ENCODE results near the gene PRPF40A. TPM values are rescaled to one million over a fixed set of nuclear protein-coding genes. Genes with fewer than 3 reads are reported as not detected.

PRPF40A gene
- total and polyA plus RNA-seq, 2 of the 13 experiments (the other 11 are each of a cell fraction or from before 2014, with no cell fraction given) = 146 to 207 TPM

GRCh38 chr2:152635635-152636298 lies 81.5 kb downstream of the PRPF40A start (continued):
- TF ChIP-seq HNRNPK (IDR thresholded peaks at IDR 0.05; ENCODE audit: low read depth, low read length, poor library complexity, severe bottlenecking) (no peak), HNRNPL (IDR thresholded peaks at IDR 0.05; ENCODE audit: low read depth, low read length) (no peak), KLF11 (CRISPR knock-in tag; IDR thresholded peaks at IDR 0.05) (no peak), ZMYM3 (CRISPR knock-in tag; IDR thresholded peaks at IDR 0.05) (no peak), RCOR2 (CRISPR knock-in tag; IDR thresholded peaks at IDR 0.05) (0 out of 2 replicates have a peak, but pooled peaks have one; percentile 26), ZNF274 (CRISPR knock-in tag; IDR thresholded peaks at IDR 0.05) (no peak), ZNF17 (CRISPR knock-in tag; IDR thresholded peaks at IDR 0.05) (no peak), PAF1 (CRISPR knock-in tag; IDR thresholded peaks at IDR 0.05) (no peak), MAFK (conservative IDR thresholded peaks at IDR 0.05 in 1 of 2, IDR thresholded peaks at IDR 0.05 in 1 of 2; ENCODE audit: low read length in 2 of 2) (no peak), ZNF746 (CRISPR knock-in tag; IDR thresholded peaks at IDR 0.05) (no peak), ZNF101 (CRISPR knock-in tag; IDR thresholded peaks at IDR 0.05; ENCODE audit: borderline replicate concordance, low read depth) (no peak), ZNF3 (CRISPR knock-in tag; IDR thresholded peaks at IDR 0.05) (no peak), ATAD3A (CRISPR knock-in tag; IDR thresholded peaks at IDR 0.05) (no peak), ATRX (CRISPR knock-in tag; IDR thresholded peaks at IDR 0.05; ENCODE audit: borderline replicate concordance) (no peak), HIC2 (CRISPR knock-in tag; IDR thresholded peaks at IDR 0.05; ENCODE audit: low read depth) (no peak), DMTF1 (CRISPR knock-in tag; IDR thresholded peaks at IDR 0.05) (no peak), STAG1 (CRISPR knock-in tag; IDR thresholded peaks at IDR 0.05) (peak; percentile 97), ZMYM2 (CRISPR knock-in tag; IDR thresholded peaks at IDR 0.05) (no peak), ZNF644 (CRISPR knock-in tag; IDR thresholded peaks at IDR 0.05; ENCODE audit: low read depth) (no peak), POLR2G (IDR thresholded peaks at IDR 0.05; ENCODE audit: low read depth, low read length) (no peak), HMGA1 (CRISPR knock-in tag; conservative IDR thresholded peaks at IDR 0.05) (no peak), CAMTA2 (CRISPR knock-in tag; IDR thresholded peaks at IDR 0.05; ENCODE audit: borderline replicate concordance) (no peak), ZBTB39 (CRISPR knock-in tag; IDR thresholded peaks at IDR 0.05) (no peak)
- TF ChIP-seq, protein P1, sequence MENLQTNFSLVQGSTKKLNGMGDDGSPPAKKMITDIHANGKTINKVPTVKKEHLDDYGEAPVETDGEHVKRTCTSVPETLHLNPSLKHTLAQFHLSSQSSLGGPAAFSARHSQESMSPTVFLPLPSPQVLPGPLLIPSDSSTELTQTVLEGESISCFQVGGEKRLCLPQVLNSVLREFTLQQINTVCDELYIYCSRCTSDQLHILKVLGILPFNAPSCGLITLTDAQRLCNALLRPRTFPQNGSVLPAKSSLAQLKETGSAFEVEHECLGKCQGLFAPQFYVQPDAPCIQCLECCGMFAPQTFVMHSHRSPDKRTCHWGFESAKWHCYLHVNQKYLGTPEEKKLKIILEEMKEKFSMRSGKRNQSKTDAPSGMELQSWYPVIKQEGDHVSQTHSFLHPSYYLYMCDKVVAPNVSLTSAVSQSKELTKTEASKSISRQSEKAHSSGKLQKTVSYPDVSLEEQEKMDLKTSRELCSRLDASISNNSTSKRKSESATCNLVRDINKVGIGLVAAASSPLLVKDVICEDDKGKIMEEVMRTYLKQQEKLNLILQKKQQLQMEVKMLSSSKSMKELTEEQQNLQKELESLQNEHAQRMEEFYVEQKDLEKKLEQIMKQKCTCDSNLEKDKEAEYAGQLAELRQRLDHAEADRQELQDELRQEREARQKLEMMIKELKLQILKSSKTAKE (CRISPR knock-in tag; IDR thresholded peaks at IDR 0.05; ENCODE audit: borderline replicate concordance) = no peak

All from HepG2 (cell line).